IMR-90 (cell line): ENCODE measurements around the gene IL2RA.
"Not testable (repeated sequence)": the region's sequence is repeated elsewhere in the genome, so short reads cannot be mapped to it uniquely, and the experiment has no call there.

Experiments
- CTCF ChIP-seq: conservative IDR thresholded peaks from 2 replicates; pipeline ENCODE4 v1.5.1; 2012; ENCODE audit warnings: mild to moderate bottlenecking, low read depth, low read length, improper control_type of control experiment
- MAZ ChIP-seq: IDR thresholded peaks from 2 replicates; pipeline ENCODE4 v1.6.1; 2012; ENCODE audit warnings: low read depth, mild to moderate bottlenecking, low read length, improper control_type of control experiment, moderate library complexity, borderline replicate concordance
- RAD21 ChIP-seq: IDR thresholded peaks from 2 replicates; pipeline ENCODE4 v1.6.1; 2012; ENCODE audit warnings: low read length, improper control_type of control experiment
- SMC3 ChIP-seq: fragments of 150-350 bp; IDR thresholded peaks from 2 replicates; pipeline ENCODE4 v1.6.1; 2016; ENCODE audit warnings: low read depth, mild to moderate bottlenecking, antibody characterized with exemption, low read length, moderate library complexity

GRCh38 chr10:5962358-5962940 lies 99.7 kb downstream of the IL2RA start:
- not testable (repeated sequence) for TF ChIP-seq CTCF, RAD21, SMC3, MAZ
